ENCODE data around the gene DPP6.

DNA sequence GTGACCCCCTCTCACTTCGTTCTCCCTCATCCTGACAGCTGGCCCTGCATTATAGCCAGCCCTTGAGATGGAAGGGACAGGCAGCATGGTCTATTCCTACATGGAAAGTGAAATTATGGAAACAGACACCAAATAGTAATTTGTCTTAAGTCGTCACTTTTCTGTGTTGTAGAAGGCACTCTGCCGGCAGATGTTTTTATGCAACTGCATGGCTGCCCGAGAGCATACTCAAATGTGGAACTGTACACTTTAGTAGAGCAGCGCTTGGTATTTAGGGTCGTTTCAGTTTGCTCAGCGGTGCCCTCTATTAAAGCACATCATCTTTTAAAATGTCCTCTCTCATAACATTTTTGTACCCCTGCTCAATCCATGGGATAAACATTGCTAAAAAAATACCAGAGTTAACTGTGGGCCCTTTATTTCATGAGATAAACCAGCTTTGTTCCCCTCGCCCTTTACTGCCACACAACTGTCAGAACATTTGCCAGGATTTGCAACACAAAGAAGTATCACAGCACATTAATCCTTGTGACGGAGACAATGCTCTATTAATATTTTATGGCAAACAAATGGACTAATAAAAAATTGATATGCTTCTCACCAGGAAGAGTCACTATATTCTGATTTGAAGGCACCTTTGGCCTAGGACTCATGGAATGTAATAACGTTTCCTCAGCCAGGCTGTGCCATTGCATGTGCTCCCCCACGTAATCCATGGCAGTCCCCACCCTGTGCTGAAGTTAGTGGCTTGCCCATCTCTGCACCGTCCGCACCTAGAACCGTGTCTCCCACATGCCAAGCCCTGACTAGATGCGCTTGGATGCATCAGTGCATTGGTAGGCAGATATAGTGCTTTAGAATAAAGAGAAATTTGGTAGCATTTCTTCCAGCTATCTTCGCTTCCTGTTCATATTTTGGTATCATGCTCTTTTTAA lies 729.4 kb downstream of the DPP6 start:
- TF ChIP-seq, protein P1, sequence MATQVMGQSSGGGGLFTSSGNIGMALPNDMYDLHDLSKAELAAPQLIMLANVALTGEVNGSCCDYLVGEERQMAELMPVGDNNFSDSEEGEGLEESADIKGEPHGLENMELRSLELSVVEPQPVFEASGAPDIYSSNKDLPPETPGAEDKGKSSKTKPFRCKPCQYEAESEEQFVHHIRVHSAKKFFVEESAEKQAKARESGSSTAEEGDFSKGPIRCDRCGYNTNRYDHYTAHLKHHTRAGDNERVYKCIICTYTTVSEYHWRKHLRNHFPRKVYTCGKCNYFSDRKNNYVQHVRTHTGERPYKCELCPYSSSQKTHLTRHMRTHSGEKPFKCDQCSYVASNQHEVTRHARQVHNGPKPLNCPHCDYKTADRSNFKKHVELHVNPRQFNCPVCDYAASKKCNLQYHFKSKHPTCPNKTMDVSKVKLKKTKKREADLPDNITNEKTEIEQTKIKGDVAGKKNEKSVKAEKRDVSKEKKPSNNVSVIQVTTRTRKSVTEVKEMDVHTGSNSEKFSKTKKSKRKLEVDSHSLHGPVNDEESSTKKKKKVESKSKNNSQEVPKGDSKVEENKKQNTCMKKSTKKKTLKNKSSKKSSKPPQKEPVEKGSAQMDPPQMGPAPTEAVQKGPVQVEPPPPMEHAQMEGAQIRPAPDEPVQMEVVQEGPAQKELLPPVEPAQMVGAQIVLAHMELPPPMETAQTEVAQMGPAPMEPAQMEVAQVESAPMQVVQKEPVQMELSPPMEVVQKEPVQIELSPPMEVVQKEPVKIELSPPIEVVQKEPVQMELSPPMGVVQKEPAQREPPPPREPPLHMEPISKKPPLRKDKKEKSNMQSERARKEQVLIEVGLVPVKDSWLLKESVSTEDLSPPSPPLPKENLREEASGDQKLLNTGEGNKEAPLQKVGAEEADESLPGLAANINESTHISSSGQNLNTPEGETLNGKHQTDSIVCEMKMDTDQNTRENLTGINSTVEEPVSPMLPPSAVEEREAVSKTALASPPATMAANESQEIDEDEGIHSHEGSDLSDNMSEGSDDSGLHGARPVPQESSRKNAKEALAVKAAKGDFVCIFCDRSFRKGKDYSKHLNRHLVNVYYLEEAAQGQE (IDR thresholded peaks at IDR 0.05), result no peak
- TF ChIP-seq, protein P2, sequence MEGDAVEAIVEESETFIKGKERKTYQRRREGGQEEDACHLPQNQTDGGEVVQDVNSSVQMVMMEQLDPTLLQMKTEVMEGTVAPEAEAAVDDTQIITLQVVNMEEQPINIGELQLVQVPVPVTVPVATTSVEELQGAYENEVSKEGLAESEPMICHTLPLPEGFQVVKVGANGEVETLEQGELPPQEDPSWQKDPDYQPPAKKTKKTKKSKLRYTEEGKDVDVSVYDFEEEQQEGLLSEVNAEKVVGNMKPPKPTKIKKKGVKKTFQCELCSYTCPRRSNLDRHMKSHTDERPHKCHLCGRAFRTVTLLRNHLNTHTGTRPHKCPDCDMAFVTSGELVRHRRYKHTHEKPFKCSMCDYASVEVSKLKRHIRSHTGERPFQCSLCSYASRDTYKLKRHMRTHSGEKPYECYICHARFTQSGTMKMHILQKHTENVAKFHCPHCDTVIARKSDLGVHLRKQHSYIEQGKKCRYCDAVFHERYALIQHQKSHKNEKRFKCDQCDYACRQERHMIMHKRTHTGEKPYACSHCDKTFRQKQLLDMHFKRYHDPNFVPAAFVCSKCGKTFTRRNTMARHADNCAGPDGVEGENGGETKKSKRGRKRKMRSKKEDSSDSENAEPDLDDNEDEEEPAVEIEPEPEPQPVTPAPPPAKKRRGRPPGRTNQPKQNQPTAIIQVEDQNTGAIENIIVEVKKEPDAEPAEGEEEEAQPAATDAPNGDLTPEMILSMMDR (IDR thresholded peaks at IDR 0.05), result no peak
- TF ChIP-seq RAD21 (conservative IDR thresholded peaks at IDR 0.05 in 1 of 2, IDR thresholded peaks at IDR 0.05 in 1 of 2), result no peak
- no peak for TF ChIP-seq MYC (IDR thresholded peaks at IDR 0.05; ENCODE audit: borderline replicate concordance, low read length)
- TF ChIP-seq KDM1A (IDR thresholded peaks at IDR 0.05; ENCODE audit: low read depth), result no peak
- no peak for TF ChIP-seq POLR2AphosphoS2 (conservative IDR thresholded peaks at IDR 0.05; ENCODE audit: low read length)
- TF ChIP-seq HDAC2 (IDR thresholded peaks at IDR 0.05), result no peak
- TF ChIP-seq, protein P3, sequence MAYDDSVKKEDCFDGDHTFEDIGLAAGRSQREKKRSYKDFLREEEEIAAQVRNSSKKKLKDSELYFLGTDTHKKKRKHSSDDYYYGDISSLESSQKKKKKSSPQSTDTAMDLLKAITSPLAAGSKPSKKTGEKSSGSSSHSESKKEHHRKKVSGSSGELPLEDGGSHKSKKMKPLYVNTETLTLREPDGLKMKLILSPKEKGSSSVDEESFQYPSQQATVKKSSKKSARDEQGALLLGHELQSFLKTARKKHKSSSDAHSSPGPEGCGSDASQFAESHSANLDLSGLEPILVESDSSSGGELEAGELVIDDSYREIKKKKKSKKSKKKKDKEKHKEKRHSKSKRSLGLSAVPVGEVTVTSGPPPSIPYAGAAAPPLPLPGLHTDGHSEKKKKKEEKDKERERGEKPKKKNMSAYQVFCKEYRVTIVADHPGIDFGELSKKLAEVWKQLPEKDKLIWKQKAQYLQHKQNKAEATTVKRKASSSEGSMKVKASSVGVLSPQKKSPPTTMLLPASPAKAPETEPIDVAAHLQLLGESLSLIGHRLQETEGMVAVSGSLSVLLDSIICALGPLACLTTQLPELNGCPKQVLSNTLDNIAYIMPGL (CRISPR knock-in tag; IDR thresholded peaks at IDR 0.05; ENCODE audit: borderline replicate concordance), result no peak
- TF ChIP-seq ZC3H11A (IDR thresholded peaks at IDR 0.05), result no peak
- TF ChIP-seq POLR2A (IDR thresholded peaks at IDR 0.05; ENCODE audit: low read length), result no peak
